Measurements from ENCODE around the gene CCT3. TPM values are rescaled to one million over a fixed set of nuclear protein-coding genes. Genes with fewer than 3 reads are reported as not detected.

CCT3 gene
- total RNA-seq, 4 donors from 2014 or later: 91.4 to 198 (median 149) TPM

- Histone ChIP-seq H3K27me3 (no peaks in the 10 kb centered on the region), H3K9me3 (no peaks in the 10 kb centered on the region), H3K36me3 (peaks cover 95% of the 10 kb centered on the region), H3K4me1 (no peaks in the 10 kb centered on the region), H3K4me3 (no peak overlapping the region), H3K27ac (no peak overlapping the region)
- TF ChIP-seq POLR2AphosphoS5 (IDR thresholded peaks at IDR 0.05) (no peak), EP300 (IDR thresholded peaks at IDR 0.05) (no peak), CTCF (IDR thresholded peaks at IDR 0.05) (no peak), POLR2A (IDR thresholded peaks at IDR 0.05) (no peak)
- DNase-seq (ENCODE audit: low spot score in 2 of 2): no peak
- WGBS: 80% methylated on average over 3 of the region's 3 CpGs
These were observed 17.5 kb downstream of the CCT3 start for GRCh38 chr1:156320560-156320959.

GRCh38 chr1:156319664-156320063 lies 18.4 kb downstream of the CCT3 start:
- peak in 1 of 2 donors; percentile 18 for DNase-seq (ENCODE audit: low spot score in 2 of 2)
- Histone ChIP-seq H3K4me3 (no peak overlapping the region), H3K27me3 (no peaks in the 10 kb centered on the region), H3K36me3 (peaks cover 99% of the 10 kb centered on the region), H3K27ac (no peak overlapping the region), H3K9me3 (no peaks in the 10 kb centered on the region), H3K4me1 (no peaks in the 10 kb centered on the region)
- TF ChIP-seq EP300 (IDR thresholded peaks at IDR 0.05) (no peak), CTCF (IDR thresholded peaks at IDR 0.05) (peak; percentile 5 to 41)
- WGBS: 62% methylated on average over 1 of the region's 1 CpG

DNA sequence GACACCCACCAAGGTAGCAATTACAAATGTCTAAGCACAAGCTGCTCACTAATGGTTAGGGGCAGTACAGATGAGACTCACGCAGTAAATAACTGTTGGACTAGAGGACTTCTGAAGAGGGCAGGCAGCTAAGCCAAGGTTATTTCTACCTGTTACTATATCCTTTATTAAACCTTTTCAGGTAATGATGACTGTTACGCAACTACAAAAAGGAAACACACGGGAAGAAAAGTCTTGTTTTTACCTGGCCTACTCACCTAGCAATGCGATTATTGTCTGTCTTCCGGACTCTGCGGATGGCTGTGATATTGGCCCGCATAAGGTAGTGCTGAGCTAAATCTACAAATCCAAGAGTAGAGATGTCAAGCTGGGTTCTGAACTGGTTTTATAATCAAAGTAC lies 21.2 kb downstream of the CCT3 start:
- peaks cover 97% of the 10 kb centered on the region for H3K36me3 ChIP-seq
- H3K27me3 ChIP-seq: no peaks in the 10 kb centered on the region
- TF ChIP-seq EP300 (IDR thresholded peaks at IDR 0.05) (no peak), POLR2A (IDR thresholded peaks at IDR 0.05) (no peak), POLR2AphosphoS5 (IDR thresholded peaks at IDR 0.05) (no peak), CTCF (IDR thresholded peaks at IDR 0.05) (no peak)
- no peak overlapping the region for H3K27ac ChIP-seq
- no peaks in the 10 kb centered on the region for H3K4me1 ChIP-seq
- 88% methylated on average over 7 of the region's 7 CpGs for WGBS
- H3K4me3 ChIP-seq: no peak overlapping the region
- DNase-seq (ENCODE audit: low spot score in 2 of 2): peak in 1 of 2 donors; percentile 5
- no peaks in the 10 kb centered on the region for H3K9me3 ChIP-seq

- Histone ChIP-seq H3K27ac (peak overlapping the region; percentile 10), H3K4me1 (peaks cover 15% of the 10 kb centered on the region), H3K36me3 (peaks cover 92% of the 10 kb centered on the region), H3K4me3 (no peak overlapping the region), H3K9me3 (no peaks in the 10 kb centered on the region), H3K27me3 (no peaks in the 10 kb centered on the region)
- TF ChIP-seq POLR2AphosphoS5 (IDR thresholded peaks at IDR 0.05): no peak
- no peak for TF ChIP-seq CTCF (IDR thresholded peaks at IDR 0.05)
- TF ChIP-seq POLR2A (IDR thresholded peaks at IDR 0.05): no peak
- no peak for TF ChIP-seq EP300 (IDR thresholded peaks at IDR 0.05)
- 53% methylated on average over 4 of the region's 6 CpGs for WGBS
- peak in 1 of 2 donors; percentile 49 for DNase-seq (ENCODE audit: low spot score in 2 of 2)
These were observed 27.1 kb downstream of the CCT3 start for GRCh38 chr1:156310962-156311361.

GRCh38 chr1:156308078-156308477 lies 30.0 kb downstream of the CCT3 start:
- peak overlapping the region; percentile 33 for H3K27ac ChIP-seq
- H3K36me3 ChIP-seq: peaks cover 63% of the 10 kb centered on the region
- H3K27me3 ChIP-seq: no peaks in the 10 kb centered on the region
- no peaks in the 10 kb centered on the region for H3K9me3 ChIP-seq
- H3K4me3 ChIP-seq: no peak overlapping the region
- peaks cover 26% of the 10 kb centered on the region for H3K4me1 ChIP-seq
- DNase-seq (ENCODE audit: low spot score in 2 of 2): no peak
- TF ChIP-seq EP300 (IDR thresholded peaks at IDR 0.05) (no peak), POLR2AphosphoS5 (IDR thresholded peaks at IDR 0.05) (no peak), POLR2A (IDR thresholded peaks at IDR 0.05) (no peak), CTCF (IDR thresholded peaks at IDR 0.05) (no peak)
